Measurements from ENCODE around the gene GOLM1. TPM values are rescaled to one million over a fixed set of nuclear protein-coding genes. Genes with fewer than 3 reads are reported as not detected.
"Not testable (repeated sequence)": the region's sequence is repeated elsewhere in the genome, so short reads cannot be mapped to it uniquely, and the experiment has no call there.

Gene GOLM1, protein sequence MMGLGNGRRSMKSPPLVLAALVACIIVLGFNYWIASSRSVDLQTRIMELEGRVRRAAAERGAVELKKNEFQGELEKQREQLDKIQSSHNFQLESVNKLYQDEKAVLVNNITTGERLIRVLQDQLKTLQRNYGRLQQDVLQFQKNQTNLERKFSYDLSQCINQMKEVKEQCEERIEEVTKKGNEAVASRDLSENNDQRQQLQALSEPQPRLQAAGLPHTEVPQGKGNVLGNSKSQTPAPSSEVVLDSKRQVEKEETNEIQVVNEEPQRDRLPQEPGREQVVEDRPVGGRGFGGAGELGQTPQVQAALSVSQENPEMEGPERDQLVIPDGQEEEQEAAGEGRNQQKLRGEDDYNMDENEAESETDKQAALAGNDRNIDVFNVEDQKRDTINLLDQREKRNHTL
- 10 to 100 TPM; 17.8 to 20.4 TPM for total RNA-seq

- ATAC-seq (ENCODE audit: insufficient number of reproducible peaks, low FRiP score, low read depth) (peak; percentile 53), DNase-seq (ENCODE audit: low spot score) (no peak)
- Histone ChIP-seq H3K27me3 (replicated peaks; ENCODE audit: insufficient read depth) (no peaks in the 10 kb centered on the region), H3K9me3 (no peaks in the 10 kb centered on the region), H3K4me1 (ENCODE audit: control insufficient read depth in 1 of 2, low read depth in 2 of 2) (peaks cover 7 to 10% of the 10 kb centered on the region in 2 donors), H3K27ac (peak within 1 kb of the TSS; percentile 38 to 45), H3K36me3 (no peaks in the 10 kb centered on the region), H3K4me3 (peak within 1 kb of the TSS; percentile 94)
- no peak for TF ChIP-seq CTCF (IDR thresholded peaks at IDR 0.05)
Measured at GRCh38 chr9:86098824-86099700, at the start of gene GOLM1. Gene GOLM1, minus strand, starts transcription at chr9:86099558. Its CDS starts 20,238 bp downstream, at chr9:86079320.

- H3K27me3 ChIP-seq (replicated peaks; ENCODE audit: insufficient read depth); DNase-seq (ENCODE audit: low spot score); ATAC-seq (ENCODE audit: insufficient number of reproducible peaks, low FRiP score, low read depth); H3K36me3 ChIP-seq; H3K27ac ChIP-seq; H3K4me3 ChIP-seq; H3K9me3 ChIP-seq; H3K4me1 ChIP-seq (ENCODE audit: control insufficient read depth in 1 of 2, low read depth in 2 of 2): not testable (repeated sequence)
Measured at GRCh38 chr9:86146671-86147070, 47.3 kb upstream of the GOLM1 start.

DNA sequence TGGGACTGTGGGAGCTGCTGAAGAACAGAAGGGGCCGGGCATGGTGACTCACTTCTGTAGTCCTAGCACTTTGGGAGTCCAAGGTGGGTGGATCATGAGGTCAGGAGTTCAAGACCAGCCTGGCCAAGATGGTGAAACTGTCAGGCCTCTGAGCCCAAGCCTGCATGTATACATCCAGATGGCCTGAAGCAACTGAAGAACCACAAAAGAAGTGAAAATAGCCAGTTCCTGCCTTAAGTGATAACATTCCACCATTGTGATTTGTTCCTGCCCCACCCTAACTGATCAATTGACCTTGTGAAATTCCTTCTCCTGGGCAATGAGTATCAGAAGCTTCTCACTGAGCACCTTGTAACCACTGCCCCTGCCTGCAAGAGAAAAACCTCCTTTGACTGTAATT is 46.6 kb upstream of the GOLM1 start:
- ATAC-seq (ENCODE audit: insufficient number of reproducible peaks, low FRiP score, low read depth); H3K27me3 ChIP-seq (replicated peaks; ENCODE audit: insufficient read depth); H3K4me1 ChIP-seq (ENCODE audit: control insufficient read depth in 1 of 2, low read depth in 2 of 2); H3K27ac ChIP-seq; DNase-seq (ENCODE audit: low spot score); H3K9me3 ChIP-seq; H3K4me3 ChIP-seq; H3K36me3 ChIP-seq: not testable (repeated sequence)

GRCh38 chr9:86142973-86143372 is 43.6 kb upstream of the GOLM1 start:
- no peak for ATAC-seq (ENCODE audit: insufficient number of reproducible peaks, low FRiP score, low read depth)
- Histone ChIP-seq H3K27ac (no peak overlapping the region), H3K36me3 (no peaks in the 10 kb centered on the region), H3K9me3 (no peaks in the 10 kb centered on the region), H3K4me1 (ENCODE audit: control insufficient read depth in 1 of 2, low read depth in 2 of 2) (no peaks in the 10 kb centered on the region), H3K4me3 (no peak overlapping the region), H3K27me3 (replicated peaks; ENCODE audit: insufficient read depth) (no peaks in the 10 kb centered on the region)
- no peak for TF ChIP-seq CTCF (IDR thresholded peaks at IDR 0.05)
- DNase-seq (ENCODE audit: low spot score): no peak

DNA sequence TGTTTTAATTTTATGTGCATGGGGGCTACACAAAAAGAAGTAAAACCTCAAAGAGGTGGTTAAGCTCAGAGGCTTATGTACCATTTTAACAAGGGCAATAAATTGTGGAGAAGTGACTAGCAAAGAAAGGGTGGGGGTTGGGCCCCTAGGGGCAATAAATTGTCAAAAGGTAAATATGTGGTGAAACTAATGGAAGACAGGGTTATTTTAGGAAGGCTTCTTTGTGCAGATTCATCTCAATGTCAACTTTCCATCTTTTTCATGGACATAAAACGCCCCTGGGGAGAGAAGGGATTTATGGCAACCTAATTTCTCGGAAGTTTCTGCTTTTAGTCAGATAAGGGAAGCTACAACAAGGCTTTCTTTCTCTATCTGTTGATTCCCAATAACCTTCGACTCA is 42.5 kb upstream of the GOLM1 start:
- no peaks in the 10 kb centered on the region for H3K36me3 ChIP-seq
- no peak overlapping the region for H3K4me3 ChIP-seq
- ATAC-seq (ENCODE audit: insufficient number of reproducible peaks, low FRiP score, low read depth): no peak
- no peak overlapping the region for H3K27ac ChIP-seq
- no peaks in the 10 kb centered on the region for H3K9me3 ChIP-seq
- no peaks in the 10 kb centered on the region for H3K4me1 ChIP-seq (ENCODE audit: control insufficient read depth in 1 of 2, low read depth in 2 of 2)
- no peak for DNase-seq (ENCODE audit: low spot score)
- no peaks in the 10 kb centered on the region for H3K27me3 ChIP-seq (replicated peaks; ENCODE audit: insufficient read depth)
- no peak for TF ChIP-seq CTCF (IDR thresholded peaks at IDR 0.05)

DNA sequence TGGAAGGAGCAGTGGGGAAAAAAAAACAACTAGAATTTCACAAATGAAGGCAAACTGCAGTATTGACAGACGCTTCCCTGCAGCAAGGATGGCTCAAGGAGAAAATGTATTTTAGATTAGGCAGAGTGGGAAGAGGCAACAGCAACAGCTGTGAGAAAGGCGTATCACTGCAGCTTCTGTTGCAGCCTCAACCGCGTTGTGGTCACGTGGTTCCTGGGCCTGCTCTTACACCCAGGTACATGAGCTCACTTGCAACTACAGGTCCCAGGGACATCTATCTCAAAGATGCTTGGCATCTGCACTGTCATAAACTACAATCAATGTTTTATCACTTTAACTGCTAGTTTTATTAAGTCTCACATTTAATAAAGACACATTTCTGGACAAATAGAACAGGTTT is 36.0 kb upstream of the GOLM1 start:
- ATAC-seq (ENCODE audit: insufficient number of reproducible peaks, low FRiP score, low read depth) (no peak), DNase-seq (ENCODE audit: low spot score) (no peak)
- Histone ChIP-seq H3K27me3 (replicated peaks; ENCODE audit: insufficient read depth) (no peaks in the 10 kb centered on the region), H3K4me3 (no peak overlapping the region), H3K9me3 (no peaks in the 10 kb centered on the region), H3K4me1 (ENCODE audit: control insufficient read depth in 1 of 2, low read depth in 2 of 2) (no peaks in the 10 kb centered on the region), H3K27ac (no peak overlapping the region), H3K36me3 (no peaks in the 10 kb centered on the region)
- TF ChIP-seq CTCF (IDR thresholded peaks at IDR 0.05): no peak
